Activated T-cell treated with anti-CD3 and anti-CD28 coated beads, Interleukin-2, amount 50 U/mL, for 1 hour (primary cell): Measurements from ENCODE around the gene PLXNA4.

Source experiments
- DNase-seq: peaks from one replicate; pipeline ENCODE4 v3.0.0-alpha.2; 2020

Gene PLXNA4

GRCh38 chr7:132381742-132382472 lies 194.4 kb downstream of the PLXNA4 start:
- no peak for DNase-seq

- DNase-seq: no peak
Measured at GRCh38 chr7:132380059-132380458, 196.2 kb downstream of the PLXNA4 start.

GRCh38 chr7:132379292-132379691 lies 197.0 kb downstream of the PLXNA4 start:
- DNase-seq: no peak

- no peak for DNase-seq
Measured at GRCh38 chr7:132377703-132378584, 198.3 kb downstream of the PLXNA4 start.

- DNase-seq: no peak
Measured at GRCh38 chr7:132377015-132377414, 199.3 kb downstream of the PLXNA4 start.

GRCh38 chr7:132376361-132377013 lies 199.8 kb downstream of the PLXNA4 start:
- DNase-seq: no peak

GRCh38 chr7:132373879-132374278 lies 202.4 kb downstream of the PLXNA4 start:
- no peak for DNase-seq

- no peak for DNase-seq
Measured at GRCh38 chr7:132373041-132373440, 203.2 kb downstream of the PLXNA4 start.

GRCh38 chr7:132371948-132372347 lies 204.3 kb downstream of the PLXNA4 start:
- no peak for DNase-seq

GRCh38 chr7:132368246-132368900 lies 207.9 kb downstream of the PLXNA4 start:
- DNase-seq: no peak

GRCh38 chr7:132367795-132368194 lies 208.5 kb downstream of the PLXNA4 start:
- no peak for DNase-seq

GRCh38 chr7:132367004-132367403 lies 209.3 kb downstream of the PLXNA4 start:
- DNase-seq: no peak

GRCh38 chr7:132364226-132364625 lies 212.0 kb downstream of the PLXNA4 start:
- no peak for DNase-seq

GRCh38 chr7:132362059-132362458 lies 214.2 kb downstream of the PLXNA4 start:
- DNase-seq: no peak

GRCh38 chr7:132361146-132361545 lies 215.1 kb downstream of the PLXNA4 start:
- DNase-seq: no peak

GRCh38 chr7:132359743-132360142 lies 216.5 kb downstream of the PLXNA4 start:
- no peak for DNase-seq

GRCh38 chr7:132355048-132355447 lies 221.2 kb downstream of the PLXNA4 start:
- no peak for DNase-seq

- DNase-seq: no peak
Measured at GRCh38 chr7:132354527-132354926, 221.7 kb downstream of the PLXNA4 start.

GRCh38 chr7:132353936-132354335 lies 222.3 kb downstream of the PLXNA4 start:
- no peak for DNase-seq

- no peak for DNase-seq
Measured at GRCh38 chr7:132352800-132353199, 223.5 kb downstream of the PLXNA4 start.

- DNase-seq: no peak
Measured at GRCh38 chr7:132351954-132352499, 224.2 kb downstream of the PLXNA4 start.

GRCh38 chr7:132350741-132351140 lies 225.5 kb downstream of the PLXNA4 start:
- DNase-seq: no peak

- DNase-seq: no peak
Measured at GRCh38 chr7:132349075-132349474, 227.2 kb downstream of the PLXNA4 start.
